Fibroblast of skin of right quadriceps (primary cell): ENCODE data around the gene ARR3.
A peak's percentile ranks its signal among the peaks of the same experiment; 100 is the strongest.
"Not testable (repeated sequence)": the region's sequence is repeated elsewhere in the genome, so short reads cannot be mapped to it uniquely, and the experiment has no call there.

Experiments
- DNase-seq: peaks from one replicate; pipeline ENCODE4 v3.0.0-alpha.2; 2013

ARR3 gene

GRCh38 chrX:70268034-70268433 lies at the start of gene ARR3:
Gene ARR3, plus strand, starts transcription at chrX:70268334. Its CDS starts 1,052 bp downstream, at chrX:70269386.
- no peak for DNase-seq

DNA sequence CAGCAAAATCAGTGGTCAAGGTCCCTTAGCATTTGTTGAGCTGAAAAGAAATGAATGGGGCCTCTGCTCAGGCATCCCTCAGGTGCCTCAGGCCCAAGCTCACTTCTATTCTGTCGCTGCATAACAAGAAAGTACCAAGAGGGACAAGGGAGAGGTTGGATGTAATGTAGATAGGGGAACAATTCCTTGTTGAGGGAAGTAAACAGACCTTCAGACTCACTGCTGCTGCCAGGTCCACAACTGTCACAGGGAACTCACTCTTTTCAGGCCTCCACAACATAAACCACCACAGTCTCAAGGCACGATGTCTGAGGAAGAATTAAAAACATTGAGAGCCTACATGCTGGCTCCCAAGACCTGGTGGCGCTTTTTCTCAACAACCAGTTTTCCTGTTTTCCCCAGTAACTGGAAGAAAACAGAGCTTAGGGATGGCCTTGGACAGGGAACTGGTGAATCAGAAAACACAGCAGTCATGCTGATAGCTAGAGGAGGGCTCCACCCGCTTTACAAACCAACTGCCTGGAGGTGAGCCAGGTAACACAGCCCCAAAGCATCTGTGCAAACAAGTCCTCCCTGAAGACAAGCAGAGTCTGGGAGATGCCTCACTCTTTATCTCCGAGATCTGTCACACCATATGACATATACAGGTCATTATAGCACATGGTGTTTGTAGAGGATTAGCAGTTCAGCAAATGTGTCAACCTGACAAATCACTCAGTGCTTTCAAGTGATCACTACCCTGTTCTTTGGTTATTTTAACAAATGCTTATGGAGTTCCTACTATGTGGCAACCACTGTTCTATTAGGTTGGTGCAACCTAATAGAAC lies 48.0 kb upstream of the ARR3 start:
- DNase-seq, result no peak

DNA sequence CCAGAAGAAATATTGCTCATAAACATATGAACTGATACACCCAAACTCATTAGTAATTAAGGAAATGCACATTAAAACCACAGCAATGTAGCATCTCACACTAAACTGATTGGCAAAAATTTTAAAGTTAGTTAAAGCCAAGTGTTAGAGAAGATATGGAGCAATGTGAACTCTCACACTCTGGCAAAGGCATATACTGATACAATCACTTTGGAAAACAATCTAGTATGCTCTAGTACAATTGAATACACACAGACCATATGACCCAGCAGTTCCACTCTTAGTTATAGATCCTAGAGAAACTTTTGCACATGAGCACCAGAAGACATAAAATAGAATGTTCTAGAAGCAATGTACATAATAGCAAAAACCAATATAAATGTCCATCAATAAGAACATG lies 42.1 kb upstream of the ARR3 start:
- no peak for DNase-seq

- no peak for DNase-seq
Observed at GRCh38 chrX:70226687-70227086, 41.4 kb upstream of the ARR3 start.

- DNase-seq, result no peak
Observed at GRCh38 chrX:70231666-70232065, 36.5 kb upstream of the ARR3 start.

- DNase-seq, result no peak
Observed at GRCh38 chrX:70234355-70234754, 33.8 kb upstream of the ARR3 start, which contains the start of gene AWAT1. Gene AWAT1, plus strand, starts transcription at chrX:70234655. Its CDS starts 41 bp downstream, at chrX:70234696.

DNA sequence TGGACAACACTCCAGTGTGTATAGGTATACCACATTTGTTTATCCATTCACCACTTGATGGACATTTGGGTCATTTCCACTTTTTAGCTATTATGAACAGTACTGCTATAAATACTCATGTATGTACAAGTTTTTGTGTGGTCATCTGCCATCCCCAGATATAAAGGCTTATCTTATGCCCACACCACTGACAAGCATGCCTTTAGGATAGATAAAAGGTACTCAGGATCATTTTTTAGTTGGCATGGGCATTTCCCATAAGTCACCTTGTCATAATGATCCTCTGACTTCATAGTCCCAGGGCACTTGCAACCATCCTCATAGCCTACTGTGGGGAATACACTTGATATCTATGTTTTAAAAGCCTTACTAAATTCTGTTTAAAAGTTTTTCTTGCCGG lies 27.4 kb upstream of the ARR3 start:
- no peak for DNase-seq

DNA sequence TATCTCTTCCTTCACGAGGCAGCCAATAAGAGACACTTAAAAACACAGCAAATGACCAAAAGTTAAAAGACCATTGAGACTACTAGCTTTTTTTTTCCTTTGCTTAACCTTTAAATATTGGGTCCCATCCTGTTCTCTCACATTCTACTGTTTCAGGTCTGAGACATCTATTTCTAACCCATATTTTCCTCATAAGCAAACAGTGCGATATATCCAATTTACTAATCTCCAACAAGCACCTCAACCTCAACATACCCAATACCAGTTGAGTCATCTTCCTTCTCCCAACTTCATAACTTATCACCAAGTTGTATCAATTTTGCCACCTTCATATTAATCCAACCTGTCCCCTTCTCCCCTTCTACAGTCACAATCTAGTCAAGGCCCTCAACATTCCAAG lies 26.6 kb upstream of the ARR3 start:
- DNase-seq, result no peak

DNA sequence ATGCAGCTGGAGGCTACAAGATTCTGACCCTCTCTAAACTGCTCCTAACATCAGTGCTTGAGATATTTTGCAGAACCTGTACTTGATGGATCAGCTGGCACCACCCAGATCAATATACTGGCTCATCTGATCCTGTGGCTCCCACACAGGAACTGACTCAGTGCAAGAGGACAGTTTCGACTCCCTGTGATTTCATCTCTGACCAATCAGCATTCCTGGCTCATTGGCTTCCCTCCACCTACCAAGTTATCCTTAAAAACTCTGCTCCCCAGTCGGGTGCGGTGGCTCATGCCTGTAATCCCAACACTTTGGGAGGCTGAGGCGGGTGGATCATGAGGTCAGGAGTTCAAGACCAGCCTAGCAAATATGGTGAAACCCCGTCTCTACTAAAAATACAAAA lies 24.5 kb upstream of the ARR3 start:
- DNase-seq, result not testable (repeated sequence)

- no peak for DNase-seq
Observed at GRCh38 chrX:70244881-70245280, 23.3 kb upstream of the ARR3 start.

- DNase-seq, result no peak
Observed at GRCh38 chrX:70247252-70247651, 20.9 kb upstream of the ARR3 start.

GRCh38 chrX:70252491-70252890 lies 15.6 kb upstream of the ARR3 start:
- DNase-seq, result no peak

DNA sequence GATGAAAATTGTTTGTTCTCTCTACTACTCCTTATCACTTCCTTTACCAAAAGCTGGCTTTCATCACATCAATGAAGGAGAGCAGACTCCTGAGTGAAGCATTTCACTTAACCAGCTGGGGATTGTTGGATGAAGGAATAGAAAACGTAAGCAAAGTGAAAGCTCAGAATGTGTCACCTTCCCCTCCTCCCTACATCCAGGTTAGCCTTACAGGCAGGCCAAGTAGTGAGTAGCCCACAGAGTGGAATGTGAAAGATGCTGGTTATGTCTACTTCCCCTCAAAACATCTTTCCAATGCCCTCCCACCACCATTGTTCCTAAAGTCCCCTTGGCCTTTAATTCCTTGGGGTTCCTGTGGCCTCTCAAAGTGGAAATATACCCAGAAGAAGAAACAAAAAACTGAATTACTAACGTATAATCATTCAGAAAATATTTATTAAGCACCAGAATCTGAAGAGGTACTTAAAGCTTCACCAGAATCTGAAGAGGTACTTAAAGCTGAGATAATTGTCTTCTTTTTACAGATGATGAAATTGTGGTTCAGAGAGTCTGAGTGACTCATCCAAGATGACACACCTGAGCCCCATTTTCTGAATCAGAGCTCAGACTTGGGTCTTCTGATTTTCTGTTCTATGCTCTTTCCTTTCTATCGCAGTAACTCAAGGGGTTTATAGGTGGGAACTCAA lies 14.6 kb upstream of the ARR3 start:
- DNase-seq, result peak; percentile 1

DNA sequence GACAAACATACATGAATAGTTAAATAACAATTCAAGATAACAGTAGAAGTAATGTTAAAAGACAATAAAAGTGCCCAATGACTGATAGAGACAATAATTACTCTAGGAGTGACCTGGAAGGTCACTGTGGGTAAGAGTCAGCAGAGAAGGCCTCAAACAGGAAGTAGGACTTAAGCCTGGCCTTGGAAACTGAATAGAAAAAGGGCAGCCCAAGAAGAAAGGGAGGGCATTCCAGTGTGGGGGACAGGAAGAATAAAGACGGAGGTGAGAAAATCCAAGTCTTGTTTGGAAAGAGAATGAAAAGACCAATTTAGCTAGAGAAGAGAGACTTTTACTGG lies 14.1 kb upstream of the ARR3 start:
- no peak for DNase-seq

DNA sequence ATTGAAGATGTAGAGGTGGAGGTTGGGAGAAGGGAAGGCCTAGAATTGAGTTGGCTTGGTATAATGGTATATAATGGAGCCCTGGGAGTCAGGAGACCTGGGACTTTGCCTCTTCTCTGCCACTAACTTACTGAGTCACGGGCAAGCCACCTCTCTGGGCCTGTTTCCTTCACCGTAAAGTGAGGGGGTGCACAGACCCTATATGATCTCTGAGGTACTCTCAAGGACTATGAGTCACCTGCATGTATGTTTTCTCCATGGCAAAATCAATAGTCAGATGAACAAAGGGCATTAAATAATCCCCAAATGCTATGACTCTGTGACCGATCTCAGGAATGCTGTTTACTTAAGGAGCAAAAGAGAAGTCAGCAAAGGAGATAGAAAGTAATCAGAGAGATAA lies 13.2 kb upstream of the ARR3 start:
- DNase-seq, result no peak

DNA sequence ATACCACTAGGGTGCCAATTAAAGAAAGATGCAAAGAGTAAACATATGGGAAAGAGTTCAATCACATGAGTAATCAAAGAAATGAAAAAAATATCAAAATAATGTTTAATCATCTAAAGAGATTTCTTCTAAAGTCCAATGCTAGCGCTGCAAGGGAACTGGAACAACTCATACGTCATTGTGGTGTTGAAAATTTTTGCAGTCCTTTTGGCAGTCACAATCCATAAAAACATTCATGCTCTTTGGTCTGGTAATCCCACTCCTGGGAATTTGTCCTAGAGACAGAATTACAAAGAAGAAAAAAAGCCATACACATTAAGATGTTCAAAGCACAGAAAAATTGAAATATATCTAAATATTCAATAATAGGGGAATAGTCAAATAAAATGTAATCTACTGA lies 12.7 kb upstream of the ARR3 start:
- DNase-seq, result no peak

DNA sequence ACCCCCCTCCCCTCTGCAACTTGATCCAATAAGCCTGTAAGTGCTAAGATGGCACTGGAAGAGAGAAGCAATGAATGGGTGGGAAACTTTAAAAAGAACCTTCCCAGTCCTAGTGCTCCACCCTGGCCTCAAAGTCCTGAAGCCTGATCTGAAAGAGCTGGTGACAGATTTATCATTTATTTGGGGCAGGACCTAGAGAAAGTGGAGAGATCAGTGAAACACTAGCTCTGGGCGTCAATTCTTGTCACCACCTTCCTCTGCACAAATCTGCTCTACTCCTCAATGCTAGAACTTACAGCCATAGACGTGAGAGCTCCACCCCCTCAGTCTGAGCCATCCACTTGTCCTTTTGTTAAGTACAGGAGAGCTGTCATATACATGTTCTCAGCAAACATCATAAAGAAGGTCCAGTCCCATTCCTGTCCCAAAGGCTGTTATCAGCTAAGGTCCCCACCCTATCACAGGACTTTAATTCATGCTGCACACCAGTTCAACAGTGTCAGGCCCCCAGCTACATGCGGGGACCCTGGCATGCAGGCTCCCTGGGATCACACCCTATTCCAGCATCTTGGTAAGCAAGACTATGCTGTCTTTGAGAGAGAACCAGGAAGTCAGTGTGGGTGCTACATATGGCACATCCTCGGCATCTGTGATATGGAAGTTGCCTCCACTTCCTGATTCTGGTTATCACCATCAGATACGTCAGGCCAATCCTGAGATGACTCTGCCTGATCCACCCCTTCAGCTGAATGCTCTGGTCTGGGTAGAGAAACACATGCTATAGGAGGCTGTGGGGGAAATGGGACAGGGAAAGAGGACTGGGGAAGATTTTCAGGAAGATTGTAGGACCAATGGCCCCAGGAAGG lies 10.5 kb upstream of the ARR3 start:
- DNase-seq, result no peak

DNA sequence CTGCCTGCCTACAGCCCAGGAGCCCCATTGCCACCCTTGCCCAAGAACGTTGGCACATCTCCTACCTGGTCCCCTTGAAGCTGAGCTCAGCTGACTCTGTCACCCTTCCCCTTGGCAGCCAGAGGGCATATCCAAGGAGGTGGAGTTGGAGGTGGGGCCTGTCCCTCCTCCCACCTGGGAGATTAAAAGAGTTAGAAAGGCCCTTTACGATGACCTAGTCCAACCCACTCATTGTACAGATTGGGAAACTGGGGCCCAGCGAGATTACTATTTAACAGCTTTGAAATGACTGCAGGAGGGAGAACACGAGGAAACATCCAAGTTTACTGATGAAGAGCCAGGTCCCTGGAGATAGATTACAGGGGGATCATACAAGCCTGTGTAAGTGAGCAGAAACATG lies 8.0 kb upstream of the ARR3 start, which contains the start of gene P2RY4:
TSS of gene P2RY4 (minus strand) at position 101 of the 400 bp plus-strand sequence. CDS start 580 bp downstream, outside the sequence.
- no peak for DNase-seq

DNA sequence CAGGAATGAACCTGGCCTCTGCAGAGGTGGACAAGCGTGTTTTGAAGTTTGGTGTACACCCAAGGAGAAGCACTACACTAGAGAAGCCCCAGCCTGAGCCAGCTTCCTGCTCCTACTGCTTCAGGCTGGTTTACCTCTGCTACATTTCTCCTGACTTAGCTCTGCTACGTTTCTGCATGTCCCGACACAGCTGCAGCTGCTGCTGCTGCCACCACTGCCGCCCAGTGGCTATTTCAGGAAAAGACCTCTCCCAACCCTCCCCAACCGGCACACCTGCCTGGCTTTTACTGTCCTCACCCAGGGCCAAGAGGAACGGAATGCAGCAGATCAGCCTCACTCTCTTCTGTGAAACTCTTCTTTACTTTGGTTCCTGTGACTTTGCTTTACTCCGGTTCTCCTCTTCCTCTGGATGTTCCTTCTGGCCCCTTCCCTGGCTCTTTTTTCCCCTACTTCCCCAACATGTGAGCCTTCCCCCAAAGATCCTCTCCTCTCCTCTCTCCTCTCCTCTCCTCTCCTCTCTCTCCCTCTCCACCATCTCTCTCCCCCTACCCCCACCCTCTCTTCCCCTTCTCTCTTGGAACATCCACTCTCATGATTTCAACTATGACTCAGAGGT lies 5.1 kb upstream of the ARR3 start:
- peak; percentile 4 for DNase-seq

DNA sequence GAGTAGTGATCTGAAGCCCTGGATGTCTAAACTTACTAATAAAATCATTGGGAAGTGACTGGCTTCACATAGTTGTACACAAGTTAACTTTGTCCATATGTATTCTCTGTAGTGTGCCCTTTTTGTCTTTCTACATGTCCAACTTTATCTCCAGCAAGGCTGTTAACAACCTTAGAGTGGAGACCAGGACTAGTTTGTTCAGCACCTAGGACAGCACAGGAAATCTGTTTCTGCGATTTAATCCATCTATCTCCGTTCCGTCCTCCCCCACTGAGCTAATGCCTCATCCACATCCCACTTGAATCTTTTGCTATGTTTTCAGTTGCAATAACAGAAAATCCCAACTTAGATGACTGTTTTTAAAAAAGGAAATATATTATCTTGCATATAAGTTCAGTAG lies 3.4 kb upstream of the ARR3 start:
- DNase-seq, result no peak

GRCh38 chrX:70274029-70274428 lies 5.9 kb downstream of the ARR3 start:
- not testable (repeated sequence) for DNase-seq

DNA sequence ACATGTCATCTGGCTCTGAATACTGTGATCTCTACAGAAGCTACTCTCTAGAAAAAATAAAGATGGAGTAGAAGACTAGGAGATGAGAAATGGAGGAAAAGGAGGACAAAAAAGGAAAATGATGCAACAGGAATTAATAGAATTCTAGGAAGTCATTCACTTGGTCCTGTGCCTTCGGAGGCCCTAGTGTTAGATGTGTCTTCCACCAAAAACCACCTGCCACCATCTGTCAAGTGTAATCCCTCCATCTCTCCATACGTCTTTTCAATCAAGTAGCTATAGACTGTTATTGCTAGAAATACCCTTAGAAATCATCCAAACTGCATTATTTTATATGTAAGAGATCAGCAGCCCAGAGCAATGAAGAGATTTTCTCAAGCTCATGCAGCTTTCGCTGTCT lies 10.9 kb downstream of the ARR3 start:
- no peak for DNase-seq

DNA sequence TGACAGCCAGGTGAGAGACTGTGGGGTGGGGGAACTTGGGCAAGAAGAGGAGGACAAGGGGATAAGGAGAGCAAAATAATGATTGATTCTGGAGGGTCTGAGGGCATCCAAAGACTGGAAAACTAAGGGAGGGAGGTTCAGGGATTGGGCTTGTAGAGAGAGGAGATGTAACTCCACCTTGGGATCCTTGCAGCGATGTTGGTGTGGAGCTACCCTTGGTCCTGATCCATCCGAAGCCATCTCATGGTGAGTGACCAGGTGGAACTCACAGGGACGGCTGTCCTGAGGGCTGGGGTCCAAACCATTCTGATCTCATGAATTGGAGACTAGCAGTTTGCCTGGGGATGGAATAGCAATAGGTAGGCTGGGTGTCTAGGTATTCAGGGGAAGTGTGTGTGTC lies 12.4 kb downstream of the ARR3 start:
- DNase-seq, result no peak
